ENCODE results near the gene PISD.

GRCh38 chr22:31569126-31569525 is 92.9 kb downstream of the PISD start:
- TF ChIP-seq CTCF (IDR thresholded peaks at IDR 0.05; ENCODE audit: low read depth, low read length) (no peak), EZH2phosphoT487 (IDR thresholded peaks at IDR 0.05; ENCODE audit: low read depth) (no peak)
